Measurements from ENCODE around the gene CSPG5.
A peak's percentile ranks its signal among the peaks of the same experiment; 100 is the strongest.

Gene CSPG5

DNA sequence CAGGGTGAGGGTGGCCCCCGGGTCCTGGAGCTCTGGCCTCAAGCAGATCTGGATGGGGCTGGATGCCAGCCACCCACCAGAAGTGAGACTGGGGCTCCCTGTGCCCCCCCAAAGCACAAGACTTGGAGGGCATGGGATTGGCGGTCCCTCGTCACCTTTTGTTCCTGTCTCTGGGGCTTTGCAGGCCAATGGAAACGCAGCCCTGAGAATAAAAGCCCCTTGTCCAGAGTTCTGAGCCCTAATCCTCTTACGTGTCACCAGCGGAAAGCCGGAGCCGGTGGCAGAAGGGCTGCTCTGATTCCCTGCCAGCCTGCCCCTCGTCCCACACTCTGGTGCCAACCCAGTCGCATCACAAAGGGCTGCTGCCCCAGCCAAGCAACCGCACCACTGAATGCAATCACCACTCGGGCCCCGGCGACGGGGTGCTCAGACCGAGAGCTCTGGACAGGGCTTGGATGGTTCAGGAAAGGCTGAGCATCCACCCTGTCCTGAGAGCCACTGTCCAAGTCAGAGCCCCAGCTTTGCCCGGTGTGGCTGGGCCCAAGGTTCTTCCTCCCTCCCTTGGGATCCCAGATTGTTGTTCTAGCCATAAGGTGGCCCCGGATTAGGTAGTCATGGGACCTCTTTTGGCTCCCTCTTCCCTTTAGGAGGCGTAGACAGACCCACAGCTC lies 42.3 kb downstream of the CSPG5 start:
- no peak for DNase-seq

DNA sequence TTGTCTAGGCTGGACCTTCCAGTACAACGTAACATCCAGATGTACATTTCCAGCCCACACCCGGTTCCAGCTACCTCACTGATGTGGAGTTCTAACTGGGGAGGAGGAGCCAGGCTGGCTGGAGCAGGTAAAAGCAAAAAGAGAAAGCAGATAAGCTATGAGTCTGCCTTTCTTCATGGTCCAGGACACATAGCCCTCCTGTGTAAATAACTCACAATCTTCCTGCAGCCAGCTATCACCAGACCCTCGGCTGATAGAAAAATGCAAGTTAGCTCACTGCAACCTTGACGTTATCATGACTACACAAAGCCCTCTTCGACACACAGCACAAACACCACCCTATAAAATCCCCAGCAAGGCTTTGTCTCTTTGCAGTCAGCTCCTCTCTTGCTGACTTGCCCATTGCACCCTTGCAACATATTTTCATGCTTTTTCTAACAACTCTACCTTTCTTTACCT lies 44.6 kb downstream of the CSPG5 start:
- DNase-seq: no peak

DNA sequence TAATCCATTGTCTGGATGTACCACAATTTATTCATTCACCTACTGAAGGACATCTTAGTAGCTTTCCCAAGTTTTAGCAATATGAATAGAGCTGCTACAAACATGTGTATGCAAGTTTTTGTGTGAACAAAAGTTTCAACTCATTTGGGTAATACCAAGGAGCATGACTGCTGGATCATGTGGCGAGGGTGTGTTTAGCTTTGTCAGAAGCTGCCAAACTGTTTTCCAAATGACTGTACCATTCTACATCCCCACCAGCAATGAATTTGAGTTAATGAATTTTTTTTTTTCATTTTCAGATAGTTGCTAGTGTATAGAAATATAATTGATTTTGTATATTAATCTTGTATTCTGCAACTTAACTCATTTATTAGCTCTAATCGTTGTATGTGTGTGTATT lies 45.2 kb downstream of the CSPG5 start:
- no peak for DNase-seq

DNA sequence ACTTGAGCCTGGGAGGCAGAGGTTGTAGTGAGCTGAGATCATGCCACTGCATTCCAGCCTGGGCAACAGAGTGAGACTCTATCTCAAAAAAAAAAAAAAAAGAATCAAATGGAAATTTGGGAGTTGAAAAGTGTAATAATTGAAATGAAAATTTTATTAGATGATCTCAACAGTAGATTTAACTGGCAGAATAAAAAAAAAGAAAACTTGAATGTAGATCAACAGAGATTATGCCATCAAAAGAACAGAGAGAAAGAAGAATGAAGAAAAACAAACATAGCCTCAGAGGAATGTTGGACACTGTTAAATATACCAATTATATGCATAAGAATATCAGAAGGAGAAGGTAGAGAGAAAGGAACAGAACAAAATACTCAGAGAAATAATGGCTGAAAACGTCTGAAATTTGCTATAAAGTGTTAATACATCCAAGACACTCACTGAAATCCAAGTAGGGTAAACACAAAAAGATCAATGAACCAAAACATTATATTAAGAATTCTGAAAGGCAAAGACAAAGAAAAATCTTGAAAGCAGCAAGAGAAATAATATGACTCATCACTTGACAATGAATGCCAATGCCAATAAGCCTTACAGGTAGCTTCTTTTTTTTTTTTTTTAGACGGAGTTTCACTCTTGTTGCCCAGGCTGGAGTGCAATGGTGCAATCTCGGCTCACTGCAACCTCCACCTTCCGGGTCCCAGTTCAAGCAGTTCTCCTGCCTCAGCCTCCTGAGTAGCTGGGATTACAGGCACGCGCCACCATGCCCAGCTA lies 50.5 kb downstream of the CSPG5 start:
- no peak for DNase-seq

DNA sequence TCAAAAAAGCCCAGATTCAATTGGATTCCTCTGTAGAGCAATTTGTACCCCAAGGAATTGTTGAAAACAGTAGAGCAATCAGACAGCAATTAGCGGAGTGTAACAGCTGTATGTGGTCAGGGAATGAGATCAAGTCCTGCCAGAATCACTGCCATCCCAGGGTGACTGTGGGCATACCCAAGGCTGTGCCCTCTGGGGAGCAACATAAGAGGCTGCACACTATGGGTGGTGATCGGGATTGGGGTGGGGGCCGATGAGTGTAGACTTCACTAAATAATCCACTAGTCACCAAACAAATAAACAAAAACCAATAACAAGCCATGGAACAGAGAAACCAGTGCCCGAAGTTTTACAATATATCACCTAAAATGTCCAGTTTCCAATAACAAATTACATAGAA lies 53.0 kb downstream of the CSPG5 start:
- no peak for DNase-seq

DNA sequence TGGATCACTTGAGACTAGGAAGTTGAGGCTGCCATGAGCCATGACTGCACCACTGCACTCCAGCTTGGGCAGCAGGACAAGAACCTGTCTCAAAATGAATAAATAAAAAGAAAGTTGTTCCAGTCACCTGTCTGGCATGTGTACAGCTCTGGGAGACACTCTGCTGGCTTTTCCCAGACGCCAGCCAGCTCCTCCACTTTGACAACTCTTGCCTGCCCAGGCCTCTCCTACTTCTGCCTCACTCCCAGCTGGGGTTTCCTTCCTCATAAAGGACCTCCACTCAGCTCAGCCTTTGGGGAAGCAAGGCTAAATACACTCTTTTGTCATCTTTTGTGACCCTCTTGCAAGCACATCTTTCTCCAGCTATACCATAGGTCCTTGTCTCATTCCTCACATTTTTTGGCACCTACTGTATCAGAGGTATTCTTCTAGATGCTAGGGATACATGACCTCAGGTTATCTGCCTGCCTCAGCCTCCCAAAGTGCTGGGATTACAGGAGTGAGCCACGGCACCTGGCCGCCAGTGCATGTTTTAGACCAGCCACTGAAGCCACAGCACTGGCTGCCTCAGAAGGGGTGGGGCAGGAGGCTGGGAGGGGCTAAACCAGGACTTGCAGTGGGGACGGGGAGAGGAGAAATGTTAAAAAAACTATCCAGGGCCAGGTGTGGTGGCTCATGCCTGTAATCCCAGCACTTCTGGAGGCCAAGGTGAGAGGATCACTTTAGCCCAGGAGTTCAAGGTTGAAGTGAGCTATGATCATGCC lies 55.2 kb downstream of the CSPG5 start:
- no peak for DNase-seq

DNA sequence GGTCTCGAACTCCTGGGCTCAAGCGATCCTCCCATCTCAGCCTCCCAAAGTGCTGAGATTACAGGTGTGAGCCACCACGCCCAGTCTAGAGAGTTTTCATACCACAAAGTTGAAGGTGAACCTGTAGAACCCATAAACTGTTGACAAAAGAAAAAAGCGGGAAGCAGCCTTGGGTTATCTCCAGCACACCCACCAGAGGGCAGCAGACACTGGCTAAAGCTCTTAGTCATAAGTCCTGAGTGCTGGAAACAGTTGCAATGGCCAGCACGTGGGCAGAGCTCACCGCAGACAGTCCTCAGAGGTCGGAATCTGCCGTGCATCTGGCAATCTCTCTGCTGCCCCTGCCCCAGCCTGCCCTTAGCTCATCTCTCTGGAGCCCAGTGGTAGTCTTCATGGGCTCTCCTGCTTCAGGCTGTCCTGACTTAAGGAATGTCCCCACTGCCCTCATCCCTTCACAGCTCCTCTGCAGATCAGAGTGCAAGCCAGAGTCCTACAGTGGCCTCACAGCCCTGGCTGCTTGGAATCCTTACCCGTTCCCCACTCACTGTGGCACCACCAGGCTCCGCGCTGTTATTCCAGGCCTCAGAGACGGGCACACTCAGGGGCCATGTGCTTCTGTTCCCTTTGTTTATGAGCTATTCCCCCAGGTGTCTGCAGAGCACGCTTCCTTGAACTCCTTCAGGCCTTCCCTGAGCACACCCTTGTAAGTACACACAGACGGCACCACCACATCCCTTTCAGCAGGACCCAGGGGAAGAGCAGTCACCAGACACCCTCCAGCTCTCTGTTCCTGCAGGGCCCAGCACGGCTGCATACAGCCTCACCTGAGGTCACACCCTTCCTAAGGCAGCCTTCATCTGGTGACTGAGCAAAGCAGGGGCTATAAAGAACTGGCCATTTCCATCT lies 56.3 kb downstream of the CSPG5 start:
- DNase-seq: peak; percentile 92

DNA sequence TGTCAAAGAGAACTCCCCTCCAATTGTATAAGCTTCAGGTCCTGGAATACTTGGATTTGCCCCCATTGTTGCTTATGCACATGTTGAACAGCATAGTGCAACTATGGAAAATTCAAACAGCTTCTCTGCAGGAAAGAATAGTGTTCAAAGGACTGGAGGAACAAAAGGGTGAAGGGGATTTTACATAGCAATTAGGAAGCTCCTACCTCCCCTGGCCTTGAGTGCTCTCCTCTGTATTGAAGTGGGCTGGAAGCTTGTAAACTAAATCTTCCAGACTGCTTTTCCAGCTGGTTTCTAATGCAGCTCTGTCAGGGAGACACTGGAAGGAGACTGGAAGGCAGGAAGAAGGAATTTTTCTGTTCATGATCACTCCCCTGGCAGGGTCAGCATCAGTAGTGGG lies 57.9 kb downstream of the CSPG5 start:
- no peak for DNase-seq

DNA sequence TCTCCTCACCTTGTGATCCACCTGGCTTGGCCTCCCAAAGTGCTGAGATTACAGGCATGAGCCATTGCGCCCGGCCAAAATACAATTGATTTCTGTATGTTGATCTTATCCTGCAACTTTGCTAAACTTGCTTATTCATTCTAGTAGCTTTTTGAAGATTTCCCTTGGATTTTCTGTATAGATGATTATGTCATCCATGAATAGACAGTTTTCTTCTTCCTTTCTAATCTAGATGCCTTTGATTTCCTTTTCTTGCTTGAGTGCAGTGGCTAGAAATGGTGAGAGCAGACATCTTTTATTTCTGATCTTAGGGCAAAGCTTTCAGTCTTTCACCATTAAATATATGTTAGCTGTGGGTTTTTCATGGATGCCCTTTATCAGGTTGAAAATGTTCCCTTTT lies 60.7 kb downstream of the CSPG5 start:
- DNase-seq: no peak

DNA sequence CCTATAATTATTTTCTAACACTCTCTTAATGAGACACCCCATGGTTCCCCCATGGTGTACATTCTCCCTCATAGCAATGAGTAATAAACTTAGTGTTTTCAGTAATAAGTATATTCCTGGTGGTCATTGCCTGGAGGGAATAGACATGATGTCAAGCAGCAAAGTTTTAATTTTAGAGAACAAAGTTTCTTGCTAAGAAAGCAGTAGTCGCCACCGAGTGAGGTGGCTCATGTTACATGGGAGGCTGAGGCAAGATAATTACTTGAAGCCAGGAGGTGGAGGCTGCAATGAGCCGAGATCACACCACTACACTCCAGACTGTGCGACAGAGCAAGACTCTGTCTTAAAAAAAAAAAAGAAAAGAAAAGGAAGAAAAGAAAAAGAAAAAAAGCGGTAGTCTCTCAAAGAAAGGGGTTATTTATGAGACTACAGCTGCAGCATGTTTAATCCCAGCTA lies 62.8 kb downstream of the CSPG5 start:
- no peak for DNase-seq

DNA sequence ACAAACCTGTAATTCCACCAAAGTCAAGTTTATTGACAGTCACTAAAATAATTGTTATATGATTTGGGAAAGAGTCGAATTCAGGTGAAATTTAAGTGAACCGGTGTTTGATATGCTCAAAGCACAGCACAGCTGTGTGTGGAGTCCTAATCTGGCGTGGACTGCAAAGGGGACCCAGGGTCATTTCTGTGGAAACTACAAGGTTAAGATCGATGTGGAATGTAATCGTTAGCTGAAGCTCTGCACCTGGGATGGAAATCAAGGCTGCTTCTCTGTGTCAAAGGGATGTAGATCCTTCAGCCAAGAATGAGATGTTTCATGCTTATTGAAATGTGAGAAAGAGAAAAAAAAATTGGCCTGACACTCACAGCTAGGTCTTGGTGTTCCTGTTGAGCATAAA lies 63.6 kb downstream of the CSPG5 start:
- DNase-seq: no peak

DNA sequence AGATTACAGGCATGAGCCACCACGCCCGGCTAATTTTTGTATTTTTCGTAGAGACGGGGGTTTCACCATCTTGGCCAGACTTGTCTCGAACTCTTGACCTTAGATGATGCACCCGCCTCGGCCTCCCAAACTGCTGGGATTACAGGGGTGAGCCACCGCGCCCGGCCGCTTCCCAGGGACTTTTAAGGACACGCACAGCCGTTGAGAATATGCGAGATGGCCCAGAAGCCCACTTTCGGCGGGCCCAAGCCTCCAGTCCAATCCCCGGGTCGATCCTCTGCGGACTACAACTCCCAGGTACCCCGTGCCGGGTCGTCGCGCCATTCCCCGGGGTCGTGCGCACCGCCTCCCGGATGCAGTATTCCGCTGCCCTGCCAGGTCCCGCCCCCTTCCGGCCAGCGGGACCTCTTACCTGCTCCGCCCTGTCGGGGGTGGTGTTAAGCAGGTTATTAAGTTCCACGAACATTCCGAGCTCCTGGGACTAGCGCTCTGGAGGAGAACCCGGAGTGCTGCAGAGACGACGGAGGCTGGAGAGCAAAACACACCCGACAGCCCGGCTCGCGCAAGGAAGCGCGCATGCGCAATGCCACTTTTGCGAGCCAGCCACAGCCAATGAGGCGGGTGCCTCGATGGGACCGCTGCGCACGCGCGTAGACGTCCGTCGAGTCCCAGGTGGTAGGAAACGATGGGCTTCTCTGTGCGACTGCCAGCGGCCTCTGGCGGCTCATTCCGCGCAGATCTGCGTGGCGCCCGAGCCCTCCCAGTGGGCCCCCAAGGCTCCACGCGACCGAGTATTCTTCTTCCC lies 65.3 kb downstream of the CSPG5 start, which contains the start of gene ELP6:
ELP6 (minus strand) TSS at position 588 of the 805 bp plus-strand sequence; CDS start at position 466, 122 bp downstream.
- peak; percentile 95 for DNase-seq

DNA sequence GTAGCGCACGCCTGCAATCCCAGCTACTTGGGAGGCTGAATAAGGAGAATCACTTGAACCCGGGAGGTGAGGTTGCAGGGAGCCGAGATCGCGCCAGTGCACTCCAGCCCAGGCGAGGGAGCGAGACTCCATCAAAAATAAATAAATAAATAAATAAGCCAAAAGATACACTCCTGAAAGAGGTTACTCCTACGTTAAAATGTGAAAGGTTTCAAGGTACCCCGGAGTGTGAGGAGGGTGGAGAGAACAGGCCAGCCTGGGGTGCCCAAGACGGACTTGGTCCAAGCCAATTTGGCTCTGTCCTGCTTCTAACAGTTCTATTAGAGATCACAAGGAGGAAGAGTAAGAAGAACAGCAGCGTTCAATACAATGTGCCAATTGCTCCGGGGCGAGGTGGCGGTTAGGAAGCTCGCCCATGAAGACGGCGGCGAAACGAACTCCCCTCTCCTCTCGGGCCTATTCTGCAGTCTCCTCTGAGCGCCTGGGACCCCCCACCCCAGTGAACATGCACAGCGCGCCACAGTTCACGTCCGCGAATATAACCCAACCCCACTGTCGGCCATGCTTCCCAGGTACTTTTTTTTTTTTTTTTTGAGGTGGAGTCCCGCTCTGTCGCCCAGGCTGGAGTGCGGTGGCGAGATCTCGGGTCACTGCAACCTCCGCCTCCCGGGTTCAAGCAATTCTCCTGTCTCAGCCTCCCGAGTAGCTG lies 66.1 kb downstream of the CSPG5 start:
- DNase-seq: peak; percentile 11

Measured in MV-4-11 (cell line).